ENCODE results near the gene FBRS. TPM values are rescaled to one million over a fixed set of nuclear protein-coding genes. Genes with fewer than 3 reads are reported as not detected.

The FBRS gene
- total and polyA plus RNA-seq, 2 of the 8 experiments (the other 6 are each of a cell fraction or from before 2014, with no cell fraction given) = 2.4 to 13.9 TPM

DNA sequence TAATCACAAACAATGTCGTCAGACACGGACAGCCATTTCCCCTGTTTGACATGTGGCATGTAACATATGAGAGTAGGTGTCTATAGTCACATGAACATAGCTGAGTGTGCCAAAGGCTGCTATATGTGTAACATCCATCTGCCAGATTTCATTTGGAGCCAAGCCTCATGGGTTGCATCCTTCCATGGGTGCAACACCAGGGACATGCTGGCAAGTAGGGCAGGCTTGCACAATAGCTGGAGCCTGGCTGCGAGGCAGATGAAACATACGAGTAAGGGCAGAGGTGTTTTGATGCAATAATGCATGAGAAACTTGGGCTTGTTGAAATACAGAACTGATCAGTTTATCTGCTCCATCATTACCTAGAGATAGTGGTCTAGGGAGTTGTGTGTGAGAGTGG lies 39.0 kb upstream of the FBRS start:
- H3K18ac ChIP-seq (ENCODE audit: extremely low read depth, low read length) = no peak overlapping the region
- H4K5ac ChIP-seq (ENCODE audit: insufficient read length, low read depth, low read length) = no peak overlapping the region
- no peaks in the 10 kb centered on the region for H3K9me3 ChIP-seq (ENCODE audit: insufficient read depth in 2 of 2, low read depth in 1 of 2, low read length in 1 of 2)
- no peak overlapping the region for H2BK12ac ChIP-seq (ENCODE audit: low read depth, low read length)
- H2AFZ ChIP-seq (ENCODE audit: low read length) = no peak overlapping the region
- no peaks in the 10 kb centered on the region for H3K36me3 ChIP-seq (ENCODE audit: control insufficient read depth in 2 of 4, insufficient read depth in 4 of 4, low read length in 3 of 4)
- WGBS, 2 experiments (ENCODE audit: extremely low coverage in 1 of 2, insufficient coverage in 1 of 2, insufficient read length in 1 of 2, insufficient replicate concordance in 2 of 2, low coverage in 1 of 2, low lambda C conversion rate in 2 of 2, missing lambda C conversion rate in 1 of 2) = 82% methylated on average over 4 of the region's 4 CpGs; no CpG with 5 or more reads in 1 of the 2 experiments
- H4K20me1 ChIP-seq (replicated peaks in 1 of 2; ENCODE audit: control insufficient read depth in 1 of 2, insufficient read depth in 2 of 2, low read length in 2 of 2) = no peaks in the 10 kb centered on the region
- FAIRE-seq (no peak), DNase-seq (ENCODE audit: low read depth in 1 of 2, low spot score in 2 of 2) (no peak)
- H2BK20ac ChIP-seq (ENCODE audit: low read length) = no peak overlapping the region
- H3K79me1 ChIP-seq (ENCODE audit: low read depth, low read length) = no peaks in the 10 kb centered on the region
- no peak overlapping the region for H3K27ac ChIP-seq (ENCODE audit: low read depth, low read length)
- H2AK5ac ChIP-seq (ENCODE audit: low read depth, low read length) = no peak overlapping the region
- no peaks in the 10 kb centered on the region for H3K23me2 ChIP-seq (ENCODE audit: low read depth, low read length)
- H3K4me2 ChIP-seq (ENCODE audit: insufficient read depth in 1 of 2, low read depth in 2 of 2, low read length in 2 of 2) = no peak overlapping the region
- H4K8ac ChIP-seq (ENCODE audit: extremely low read depth, insufficient read depth, low read length) = no peak overlapping the region
- H3K79me2 ChIP-seq (ENCODE audit: control insufficient read depth in 1 of 2, insufficient read depth in 2 of 2, low read length in 2 of 2) = no peaks in the 10 kb centered on the region
- POLR2A ChIA-PET (ENCODE audit: partially characterized antibody) = interaction anchor here (1.1 to 5.0 kb wide), 2 partner anchors 10 to 189 kb away, joined by 3 to 26 read pairs; partner anchors contain the start of genes DCTPP1 and ZNF689
- CTCF ChIA-PET (ENCODE audit: partially characterized antibody) = interaction anchor here (0.6 to 3.1 kb wide), 7 partner anchors 9 to 189 kb away, joined by 3 to 22 read pairs (median 7); partner anchors contain the start of genes DCTPP1 and ZNF689
- no peak overlapping the region for H3K56ac ChIP-seq (replicated peaks; ENCODE audit: insufficient read length, low read depth, low read length)
- H3K9ac ChIP-seq (replicated peaks in 1 of 4; ENCODE audit: extremely low read depth in 1 of 4, low read depth in 3 of 4, low read length in 3 of 4) = no peak overlapping the region
- H3K4me3 ChIP-seq (ENCODE audit: extremely low read depth in 1 of 4, insufficient read depth in 2 of 4, low read depth in 3 of 4, low read length in 4 of 4) = no peak overlapping the region
- H4K91ac ChIP-seq (replicated peaks; ENCODE audit: insufficient read length, low read length) = no peak overlapping the region
- H3K14ac ChIP-seq (ENCODE audit: insufficient read length) = no peak overlapping the region
- H2BK5ac ChIP-seq (ENCODE audit: low read depth, low read length) = no peak overlapping the region
- no peak overlapping the region for H2BK15ac ChIP-seq (ENCODE audit: low read length)
- no peak overlapping the region for H3K23ac ChIP-seq (ENCODE audit: insufficient read length)
- H2BK120ac ChIP-seq (replicated peaks; ENCODE audit: low read depth, low read length) = no peak overlapping the region
- no peak overlapping the region for H3K4ac ChIP-seq (replicated peaks; ENCODE audit: insufficient read length, low read depth, low read length)
- H3K4me1 ChIP-seq (replicated peaks in 1 of 4; ENCODE audit: control insufficient read depth in 3 of 4, insufficient read depth in 4 of 4, low read length in 3 of 4) = 0 out of 7 replicates have a peak, but pooled peaks cover 0 to 2% (median 0%) of the 10 kb centered on the region in 4 experiments
- no peaks in the 10 kb centered on the region; a peak in 2 of 7 replicates for H3K27me3 ChIP-seq (replicated peaks in 1 of 4; ENCODE audit: control insufficient read depth in 3 of 4, extremely low read depth in 1 of 4, insufficient read depth in 3 of 4, low read length in 3 of 4)
- no peak for TF ChIP-seq GTF2F1 (IDR thresholded peaks at IDR 0.05; ENCODE audit: borderline replicate concordance, low read depth, low read length)
- TF ChIP-seq SRF (IDR thresholded peaks at IDR 0.05; ENCODE audit: low read depth, low read length) = no peak
- TF ChIP-seq EZH2 (IDR thresholded peaks at IDR 0.05; ENCODE audit: low read depth, low read length, severe bottlenecking) = no peak
- no peak for TF ChIP-seq SIRT6 (IDR thresholded peaks at IDR 0.05; ENCODE audit: low read length)
